ENCODE measurements around the gene RAP1GAP2. TPM values are rescaled to one million over a fixed set of nuclear protein-coding genes. Genes with fewer than 3 reads are reported as not detected.

RAP1GAP2 gene
- total and polyA plus RNA-seq, 2 of the 8 experiments (the other 6 are each of a cell fraction or from before 2014, with no cell fraction given), result 24.0 to 63.8 TPM

DNA sequence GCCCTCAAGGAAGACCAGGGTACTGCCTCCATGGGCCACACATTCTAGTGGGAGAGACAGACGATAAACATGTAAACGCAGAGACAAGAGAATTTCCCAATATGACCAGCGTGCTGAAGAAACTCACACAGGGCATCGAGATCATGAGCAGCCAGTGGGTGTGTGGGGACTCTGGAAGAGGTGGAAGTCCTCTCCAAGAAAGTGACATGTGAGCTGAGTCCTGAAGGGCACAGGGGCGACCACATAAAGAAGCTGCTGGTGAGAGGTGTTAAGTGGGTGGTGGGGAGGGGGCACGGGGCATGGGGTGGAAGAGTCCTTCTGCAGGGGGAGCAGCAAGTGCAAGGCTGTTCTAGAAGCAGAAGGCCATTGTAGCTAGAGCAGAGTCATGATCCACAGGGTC is 21.0 kb upstream of the RAP1GAP2 start:
- no peak overlapping the region for H3K56ac ChIP-seq (replicated peaks; ENCODE audit: insufficient read length, low read depth, low read length)
- no peaks in the 10 kb centered on the region for H4K20me1 ChIP-seq (replicated peaks in 1 of 2; ENCODE audit: control insufficient read depth in 1 of 2, insufficient read depth in 2 of 2, low read length in 2 of 2)
- H3K14ac ChIP-seq (ENCODE audit: insufficient read length), result no peak overlapping the region
- no peaks in the 10 kb centered on the region for H3K9me3 ChIP-seq (ENCODE audit: insufficient read depth in 2 of 2, low read depth in 1 of 2, low read length in 1 of 2)
- no peak overlapping the region for H3K18ac ChIP-seq (ENCODE audit: extremely low read depth, low read length)
- no peak overlapping the region for H2BK15ac ChIP-seq (ENCODE audit: low read length)
- DNase-seq (ENCODE audit: low read depth in 1 of 2, low spot score in 2 of 2), result no peak
- no peaks in the 10 kb centered on the region for H3K36me3 ChIP-seq (ENCODE audit: control insufficient read depth in 2 of 4, insufficient read depth in 4 of 4, low read length in 3 of 4)
- H4K5ac ChIP-seq (ENCODE audit: insufficient read length, low read depth, low read length), result no peak overlapping the region
- FAIRE-seq, result no peak
- H3K79me2 ChIP-seq (ENCODE audit: control insufficient read depth in 1 of 2, insufficient read depth in 2 of 2, low read length in 2 of 2), result no peaks in the 10 kb centered on the region
- WGBS, 2 experiments (ENCODE audit: extremely low coverage in 1 of 2, insufficient coverage in 1 of 2, insufficient read length in 1 of 2, insufficient replicate concordance in 2 of 2, low coverage in 1 of 2, low lambda C conversion rate in 2 of 2, missing lambda C conversion rate in 1 of 2), result 94% methylated on average over 5 of the region's 6 CpGs; no CpG with 5 or more reads in 1 of the 2 experiments
- H3K23ac ChIP-seq (ENCODE audit: insufficient read length), result no peak overlapping the region
- H3K4me2 ChIP-seq (ENCODE audit: insufficient read depth in 1 of 2, low read depth in 2 of 2, low read length in 2 of 2), result no peak overlapping the region; a peak in 1 of 4 replicates
- no peak overlapping the region for H2BK20ac ChIP-seq (ENCODE audit: low read length)
- H3K23me2 ChIP-seq (ENCODE audit: low read depth, low read length), result peaks cover 13% of the 10 kb centered on the region
- H3K4ac ChIP-seq (replicated peaks; ENCODE audit: insufficient read length, low read depth, low read length), result no peak overlapping the region
- H2AFZ ChIP-seq (ENCODE audit: low read length), result no peak overlapping the region
- no peak overlapping the region for H3K27ac ChIP-seq (ENCODE audit: low read depth, low read length)
- no peak overlapping the region for H2AK5ac ChIP-seq (ENCODE audit: low read depth, low read length)
- CTCF ChIA-PET (ENCODE audit: partially characterized antibody), result interaction anchor here (1.0 to 3.8 kb wide), 5 partner anchors 9 to 37 kb away, joined by 3 to 21 read pairs (median 5); no protein-coding TSS in a partner anchor
- H2BK12ac ChIP-seq (ENCODE audit: low read depth, low read length), result no peak overlapping the region
- H3K4me3 ChIP-seq (ENCODE audit: extremely low read depth in 1 of 4, insufficient read depth in 2 of 4, low read depth in 3 of 4, low read length in 4 of 4), result 0 out of 8 replicates have a peak overlapping the region, but pooled peaks of 1 of the 4 experiments have one; percentile 1
- H3K27me3 ChIP-seq (replicated peaks in 1 of 4; ENCODE audit: control insufficient read depth in 3 of 4, extremely low read depth in 1 of 4, insufficient read depth in 3 of 4, low read length in 3 of 4), result peaks cover 0 to 5% (median 4%) of the 10 kb centered on the region in 4 experiments; a peak in 2 of 7 replicates
- no peak overlapping the region for H4K8ac ChIP-seq (ENCODE audit: extremely low read depth, insufficient read depth, low read length)
- no peak overlapping the region for H2BK5ac ChIP-seq (ENCODE audit: low read depth, low read length)
- no peak overlapping the region for H3K9ac ChIP-seq (replicated peaks in 1 of 4; ENCODE audit: extremely low read depth in 1 of 4, low read depth in 3 of 4, low read length in 3 of 4)
- H2BK120ac ChIP-seq (replicated peaks; ENCODE audit: low read depth, low read length), result no peak overlapping the region
- POLR2A ChIA-PET (ENCODE audit: partially characterized antibody), result interaction anchor here (1.2 to 2.3 kb wide), 5 partner anchors 8 to 383 kb away, joined by 3 to 10 read pairs (median 6); no protein-coding TSS in a partner anchor
- H3K4me1 ChIP-seq (replicated peaks in 1 of 4; ENCODE audit: control insufficient read depth in 3 of 4, insufficient read depth in 4 of 4, low read length in 3 of 4), result peaks cover 0 to 7% (median 5%) of the 10 kb centered on the region in 4 experiments; a peak in 4 of 7 replicates
- H3K79me1 ChIP-seq (ENCODE audit: low read depth, low read length), result no peaks in the 10 kb centered on the region; the same call in 1 of the 2 replicates
- H4K91ac ChIP-seq (replicated peaks; ENCODE audit: insufficient read length, low read length), result no peak overlapping the region
- no peak for TF ChIP-seq GABPA (IDR thresholded peaks at IDR 0.05; ENCODE audit: borderline replicate concordance, insufficient read depth, low read length)
- no peak for TF ChIP-seq FOSL1 (IDR thresholded peaks at IDR 0.05; ENCODE audit: insufficient read depth, low read depth, low read length)
- no peak for TF ChIP-seq MAFK (IDR thresholded peaks at IDR 0.05; ENCODE audit: low read depth, low read length)
- no peak for TF ChIP-seq CBX5 (IDR thresholded peaks at IDR 0.05; ENCODE audit: low read depth, low read length)
- no peak for TF ChIP-seq RXRA (IDR thresholded peaks at IDR 0.05; ENCODE audit: insufficient read depth, low read depth, low read length)
- no peak for TF ChIP-seq GTF2F1 (IDR thresholded peaks at IDR 0.05; ENCODE audit: borderline replicate concordance, low read depth, low read length)
- no peak for TF ChIP-seq PHF8 (conservative IDR thresholded peaks at IDR 0.05; ENCODE audit: low read depth, low read length)
